ENCODE data around the gene GMPPB. TPM values are rescaled to one million over a fixed set of nuclear protein-coding genes. Genes with fewer than 3 reads are reported as not detected.

Gene GMPPB
- polyA plus RNA-seq, 3 donors, result 14.7 to 17.6 (median 17.6) TPM

DNA sequence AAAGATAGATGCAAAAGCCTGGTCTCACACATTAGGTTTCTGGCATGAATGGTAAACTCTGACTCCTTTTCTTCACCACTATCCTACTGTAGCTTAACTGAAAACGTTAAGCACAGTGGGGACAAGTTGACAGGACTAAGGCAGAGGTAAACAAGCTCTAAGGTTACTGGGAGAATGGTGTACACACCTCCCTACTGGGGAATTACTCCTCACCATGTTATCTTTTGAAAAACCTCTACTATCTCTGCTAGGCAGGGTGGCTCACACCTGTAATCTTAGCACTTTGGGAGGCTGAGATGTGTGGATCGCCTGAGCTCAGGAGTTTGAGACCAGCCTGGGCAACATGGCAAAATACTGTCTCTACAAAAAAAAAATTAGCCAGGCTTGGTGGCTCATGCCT is 33.4 kb upstream of the GMPPB start:
- H3K79me2 ChIP-seq (ENCODE audit: insufficient read depth, low read length), result peaks cover 89% of the 10 kb centered on the region
- H3K27me3 ChIP-seq (ENCODE audit: control insufficient read depth in 2 of 2, insufficient read depth in 2 of 2, low read length in 2 of 2), result no peaks in the 10 kb centered on the region
- WGBS (ENCODE audit: insufficient coverage), result 100% methylated on average over 1 of the region's 2 CpGs
- H3K9ac ChIP-seq (ENCODE audit: insufficient read depth, low read length, poor library complexity, severe bottlenecking), result no peak overlapping the region
- Mint-ChIP-seq H3K27ac (peak overlapping the region in 1 of 7 donors; percentile 47), H3K9me3 (peaks cover 0 to 2% (median 0%) of the 10 kb centered on the region in 7 donors), H3K4me1 (peaks cover 13% of the 10 kb centered on the region), H3K36me3 (peaks cover 16 to 38% of the 10 kb centered on the region in 2 donors), H3K4me3 (no peak overlapping the region), H3K27me3 (ENCODE audit: low read depth in 3 of 3) (no peaks in the 10 kb centered on the region)
- no peak for DNase-seq
- H3K4me2 ChIP-seq (replicated peaks; ENCODE audit: extremely low read depth, low read length, poor library complexity, severe bottlenecking), result no peak overlapping the region
- H2AFZ ChIP-seq (ENCODE audit: insufficient read depth, low read depth, low read length, poor library complexity, severe bottlenecking), result no peak overlapping the region
- H3K36me3 ChIP-seq (replicated peaks in 1 of 2; ENCODE audit: control insufficient read depth in 1 of 2, insufficient read depth in 2 of 2, low read length in 2 of 2), result peaks cover 0 to 16% of the 10 kb centered on the region in 2 donors
- peaks cover 99% of the 10 kb centered on the region for H4K20me1 ChIP-seq (ENCODE audit: insufficient read depth, low read length)
- no peak overlapping the region for H3K4me3 ChIP-seq (replicated peaks in 1 of 3; ENCODE audit: low read depth in 2 of 3, low read length in 3 of 3)
- H3K27ac ChIP-seq (ENCODE audit: low read depth in 1 of 2, low read length in 2 of 2), result no peak overlapping the region
- no peaks in the 10 kb centered on the region for H3K9me3 ChIP-seq (replicated peaks in 1 of 2; ENCODE audit: control insufficient read depth in 1 of 2, insufficient read depth in 1 of 2, low read length in 2 of 2)
- peaks cover 0 to 5% of the 10 kb centered on the region in 2 donors for H3K4me1 ChIP-seq (ENCODE audit: control insufficient read depth in 1 of 2, insufficient read depth in 2 of 2, low read length in 2 of 2)
- TF ChIP-seq, protein P1, sequence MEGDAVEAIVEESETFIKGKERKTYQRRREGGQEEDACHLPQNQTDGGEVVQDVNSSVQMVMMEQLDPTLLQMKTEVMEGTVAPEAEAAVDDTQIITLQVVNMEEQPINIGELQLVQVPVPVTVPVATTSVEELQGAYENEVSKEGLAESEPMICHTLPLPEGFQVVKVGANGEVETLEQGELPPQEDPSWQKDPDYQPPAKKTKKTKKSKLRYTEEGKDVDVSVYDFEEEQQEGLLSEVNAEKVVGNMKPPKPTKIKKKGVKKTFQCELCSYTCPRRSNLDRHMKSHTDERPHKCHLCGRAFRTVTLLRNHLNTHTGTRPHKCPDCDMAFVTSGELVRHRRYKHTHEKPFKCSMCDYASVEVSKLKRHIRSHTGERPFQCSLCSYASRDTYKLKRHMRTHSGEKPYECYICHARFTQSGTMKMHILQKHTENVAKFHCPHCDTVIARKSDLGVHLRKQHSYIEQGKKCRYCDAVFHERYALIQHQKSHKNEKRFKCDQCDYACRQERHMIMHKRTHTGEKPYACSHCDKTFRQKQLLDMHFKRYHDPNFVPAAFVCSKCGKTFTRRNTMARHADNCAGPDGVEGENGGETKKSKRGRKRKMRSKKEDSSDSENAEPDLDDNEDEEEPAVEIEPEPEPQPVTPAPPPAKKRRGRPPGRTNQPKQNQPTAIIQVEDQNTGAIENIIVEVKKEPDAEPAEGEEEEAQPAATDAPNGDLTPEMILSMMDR (IDR thresholded peaks at IDR 0.05), result no peak
- intact Hi-C loops (cut with micrococcal nuclease), result no loop called here

GRCh38 chr3:49756036-49756435 is 32.3 kb upstream of the GMPPB start:
- peak overlapping the region in 1 of 7 donors; percentile 77 for H3K27ac Mint-ChIP-seq

More at GRCh38 chr3:49756036-49756435, 32.3 kb upstream of the GMPPB start:
- Histone ChIP-seq H3K79me2 (ENCODE audit: insufficient read depth, low read length) (peaks cover 81% of the 10 kb centered on the region), H3K9ac (ENCODE audit: insufficient read depth, low read length, poor library complexity, severe bottlenecking) (no peak overlapping the region), H3K4me1 (ENCODE audit: control insufficient read depth in 1 of 2, insufficient read depth in 2 of 2, low read length in 2 of 2) (no peaks in the 10 kb centered on the region), H3K4me3 (replicated peaks in 1 of 3; ENCODE audit: low read depth in 2 of 3, low read length in 3 of 3) (no peak overlapping the region), H3K4me2 (replicated peaks; ENCODE audit: extremely low read depth, low read length, poor library complexity, severe bottlenecking) (no peak overlapping the region), H3K27ac (ENCODE audit: low read depth in 1 of 2, low read length in 2 of 2) (no peak overlapping the region), H4K20me1 (ENCODE audit: insufficient read depth, low read length) (peaks cover 100% of the 10 kb centered on the region), H3K27me3 (ENCODE audit: control insufficient read depth in 2 of 2, insufficient read depth in 2 of 2, low read length in 2 of 2) (no peaks in the 10 kb centered on the region), H3K9me3 (replicated peaks in 1 of 2; ENCODE audit: control insufficient read depth in 1 of 2, insufficient read depth in 1 of 2, low read length in 2 of 2) (no peaks in the 10 kb centered on the region), H2AFZ (ENCODE audit: insufficient read depth, low read depth, low read length, poor library complexity, severe bottlenecking) (no peak overlapping the region), H3K36me3 (replicated peaks in 1 of 2; ENCODE audit: control insufficient read depth in 1 of 2, insufficient read depth in 2 of 2, low read length in 2 of 2) (peaks cover 0 to 20% of the 10 kb centered on the region in 2 donors)
- no peak for DNase-seq
- Mint-ChIP-seq H3K4me3 (no peak overlapping the region), H3K27me3 (ENCODE audit: low read depth in 3 of 3) (no peaks in the 10 kb centered on the region), H3K4me1 (peaks cover 8% of the 10 kb centered on the region), H3K36me3 (peaks cover 16 to 32% of the 10 kb centered on the region in 2 donors), H3K9me3 (peaks cover 0 to 2% (median 0%) of the 10 kb centered on the region in 7 donors)
- TF ChIP-seq, protein P1 (IDR thresholded peaks at IDR 0.05), result no peak
- WGBS (ENCODE audit: insufficient coverage), result no CpG with 5 or more reads among the region's 1 CpG
- intact Hi-C loops (cut with micrococcal nuclease), result no loop called here

Data from CD14-positive monocyte (primary cell).